ENCODE results near the gene SWI5. TPM values are rescaled to one million over a fixed set of nuclear protein-coding genes. Genes with fewer than 3 reads are reported as not detected.

The SWI5 gene
- total RNA-seq, 1 donor from 2014 or later = 26.0 TPM

GRCh38 chr9:128244837-128245231 lies 31.2 kb upstream of the SWI5 start:
- H3K27ac Mint-ChIP-seq = peak overlapping the region; percentile 86
- H3K4me3 Mint-ChIP-seq = peak overlapping the region; percentile 56
- no peaks in the 10 kb centered on the region for H3K9me3 Mint-ChIP-seq

GRCh38 chr9:128245421-128246151 lies 30.5 kb upstream of the SWI5 start:
- DNase-seq (ENCODE audit: low spot score in 2 of 2, unreplicated experiment in 2 of 2) = peak; percentile 54 to 70
- peaks cover 26% of the 10 kb centered on the region for H3K4me1 Mint-ChIP-seq
- peak overlapping the region; percentile 26 for H3K4me3 Mint-ChIP-seq

More at GRCh38 chr9:128244837-128245231, 31.2 kb upstream of the SWI5 start:
- H3K36me3 Mint-ChIP-seq = peaks cover 3% of the 10 kb centered on the region
- H3K27me3 Mint-ChIP-seq (ENCODE audit: low read depth) = no peaks in the 10 kb centered on the region
- TF ChIP-seq CTCF (IDR thresholded peaks at IDR 0.05; ENCODE audit: unreplicated experiment) = no peak
- DNase-seq (ENCODE audit: low spot score in 2 of 2, unreplicated experiment in 2 of 2) = peak; percentile 65 to 68
- H3K4me1 Mint-ChIP-seq = peaks cover 26% of the 10 kb centered on the region

GRCh38 chr9:128246471-128246870 lies 29.6 kb upstream of the SWI5 start:
- no peak overlapping the region for H3K4me3 Mint-ChIP-seq
- TF ChIP-seq CTCF (IDR thresholded peaks at IDR 0.05; ENCODE audit: unreplicated experiment) = no peak
- peak overlapping the region; percentile 94 for H3K27ac Mint-ChIP-seq
- peaks cover 29% of the 10 kb centered on the region for H3K4me1 Mint-ChIP-seq
- peaks cover 3% of the 10 kb centered on the region for H3K36me3 Mint-ChIP-seq
- no peaks in the 10 kb centered on the region for H3K27me3 Mint-ChIP-seq (ENCODE audit: low read depth)
- no peak for DNase-seq (ENCODE audit: low spot score in 2 of 2, unreplicated experiment in 2 of 2)
- no peaks in the 10 kb centered on the region for H3K9me3 Mint-ChIP-seq

More at GRCh38 chr9:128245421-128246151, 30.5 kb upstream of the SWI5 start:
- TF ChIP-seq CTCF (IDR thresholded peaks at IDR 0.05; ENCODE audit: unreplicated experiment) = no peak
- H3K27me3 Mint-ChIP-seq (ENCODE audit: low read depth) = no peaks in the 10 kb centered on the region
- H3K36me3 Mint-ChIP-seq = peaks cover under 1% of the 10 kb centered on the region
- peak overlapping the region; percentile 94 for H3K27ac Mint-ChIP-seq
- no peaks in the 10 kb centered on the region for H3K9me3 Mint-ChIP-seq

GRCh38 chr9:128247226-128247803 lies 28.8 kb upstream of the SWI5 start:
- H3K4me3 Mint-ChIP-seq = no peak overlapping the region
- no peaks in the 10 kb centered on the region for H3K27me3 Mint-ChIP-seq (ENCODE audit: low read depth)
- DNase-seq (ENCODE audit: low spot score in 2 of 2, unreplicated experiment in 2 of 2) = no peak
- H3K9me3 Mint-ChIP-seq = no peaks in the 10 kb centered on the region
- peaks cover 32% of the 10 kb centered on the region for H3K4me1 Mint-ChIP-seq
- peaks cover 4% of the 10 kb centered on the region for H3K36me3 Mint-ChIP-seq
- no peak for TF ChIP-seq CTCF (IDR thresholded peaks at IDR 0.05; ENCODE audit: unreplicated experiment)
- peak overlapping the region; percentile 66 for H3K27ac Mint-ChIP-seq

GRCh38 chr9:128249558-128249907 lies 26.5 kb upstream of the SWI5 start:
- Mint-ChIP-seq H3K27ac (no peak overlapping the region), H3K27me3 (ENCODE audit: low read depth) (no peaks in the 10 kb centered on the region), H3K9me3 (no peaks in the 10 kb centered on the region), H3K4me3 (peak overlapping the region; percentile 64), H3K4me1 (peaks cover 21% of the 10 kb centered on the region), H3K36me3 (peaks cover 7% of the 10 kb centered on the region)
- DNase-seq (ENCODE audit: low spot score in 2 of 2, unreplicated experiment in 2 of 2) = no peak
- no peak for TF ChIP-seq CTCF (IDR thresholded peaks at IDR 0.05; ENCODE audit: unreplicated experiment)
